Ishikawa (cell line): ENCODE measurements around the gene ZNF460.
A peak's percentile ranks its signal among the peaks of the same experiment; 100 is the strongest.

ENCODE experiments used
- CEBPB ChIP-seq: IDR thresholded peaks from 2 replicates; pipeline ENCODE4 v1.6.1; 2012
- CREB1 ChIP-seq: IDR thresholded peaks from 2 replicates; pipeline ENCODE4 v1.6.1; 2012; ENCODE audit warnings: low read depth
- EGR1 ChIP-seq: IDR thresholded peaks from 2 replicates; pipeline ENCODE4 v1.6.1; 2012
- EP300 ChIP-seq: IDR thresholded peaks from 2 replicates; pipeline ENCODE4 v1.6.1; 2012; ENCODE audit warnings: borderline replicate concordance
- FOXM1 ChIP-seq: IDR thresholded peaks from 2 replicates; pipeline ENCODE4 v1.6.1; 2012; ENCODE audit warnings: low read depth, borderline replicate concordance
- MAX ChIP-seq: IDR thresholded peaks from 2 replicates; pipeline ENCODE4 v1.6.1; 2012
- NFIC ChIP-seq: IDR thresholded peaks from 2 replicates; pipeline ENCODE4 v1.6.1; 2012
- RAD21 ChIP-seq: IDR thresholded peaks from 2 replicates; pipeline ENCODE4 v1.6.1; 2012; ENCODE audit warnings: low read depth
- REST ChIP-seq: IDR thresholded peaks from 2 replicates; pipeline ENCODE4 v1.6.1; 2012; ENCODE audit warnings: low read depth, mild to moderate bottlenecking
- TAF1 ChIP-seq: IDR thresholded peaks from 2 replicates; pipeline ENCODE4 v1.6.1; 2012; ENCODE audit warnings: low read depth, mild to moderate bottlenecking
- TCF12 ChIP-seq: IDR thresholded peaks from 2 replicates; pipeline ENCODE4 v1.6.1; 2012; ENCODE audit warnings: low read depth
- TEAD4 ChIP-seq: IDR thresholded peaks from 2 replicates; pipeline ENCODE4 v1.6.1; 2012
- YY1 ChIP-seq: IDR thresholded peaks from 2 replicates; pipeline ENCODE4 v1.6.1; 2012; ENCODE audit warnings: low read depth
- ZBTB7A ChIP-seq: IDR thresholded peaks from 2 replicates; pipeline ENCODE4 v1.6.1; 2012; ENCODE audit warnings: low read depth
- TF ChIP-seq, protein P1 (sequence below): IDR thresholded peaks from 2 replicates; pipeline ENCODE4 v1.6.1; 2012

The ZNF460 gene

DNA sequence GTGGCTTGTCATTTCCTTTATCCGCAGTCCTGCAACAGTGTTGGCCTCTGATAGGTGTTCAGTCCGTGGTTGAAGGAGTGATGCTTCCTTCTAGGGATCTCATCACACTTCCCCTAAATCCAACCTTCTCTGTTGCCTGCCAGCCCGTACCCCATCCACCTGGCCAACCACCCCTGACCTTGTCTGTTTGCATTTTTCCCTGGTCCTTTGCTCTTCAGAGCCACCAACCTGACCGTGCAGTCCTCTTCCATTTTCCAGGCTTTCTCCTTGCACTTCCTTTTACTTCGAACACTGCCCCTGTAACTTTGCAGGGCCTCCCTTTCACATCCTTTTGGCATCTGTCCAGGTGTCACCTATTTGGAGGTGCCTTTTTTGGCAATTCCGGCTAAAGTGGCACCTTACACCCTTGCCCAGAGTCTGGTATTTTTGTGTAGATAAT is 696 bp downstream of the ZNF460 start:
- TF ChIP-seq TCF12 = no peak
- peak; percentile 51 for TF ChIP-seq NFIC

DNA sequence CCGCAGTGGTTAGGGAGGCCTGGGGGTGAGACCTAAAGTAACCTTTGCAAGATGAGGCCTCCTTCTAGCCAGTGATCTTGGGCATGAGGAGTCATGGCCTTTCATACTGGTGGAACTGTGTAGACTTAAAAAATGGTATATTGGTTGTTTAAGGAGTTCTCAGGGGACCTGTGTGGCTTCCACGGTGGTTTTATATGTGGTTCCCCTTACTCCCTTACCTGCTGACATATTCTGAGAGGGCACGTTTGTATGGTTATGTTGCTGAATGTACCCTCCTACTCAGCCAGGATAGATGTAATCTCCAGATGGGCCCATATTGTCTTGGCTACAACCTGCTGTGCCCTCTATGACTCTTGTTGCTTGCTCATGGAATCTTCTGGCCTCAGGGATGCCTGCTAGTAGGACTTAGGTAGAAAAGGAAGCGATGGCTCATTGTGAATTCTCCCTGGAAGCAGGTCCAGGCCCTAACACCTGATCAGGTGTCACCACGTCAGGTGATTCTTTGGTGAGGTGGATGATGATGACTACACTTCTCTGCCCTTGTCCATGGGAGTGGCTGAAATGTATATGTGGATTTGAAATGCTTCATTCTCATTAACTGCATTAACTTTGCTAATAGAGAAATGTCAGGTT is 1.8 kb downstream of the ZNF460 start:
- TF ChIP-seq YY1 (no peak), REST (no peak), EP300 (no peak), CEBPB (no peak), MAX (no peak), TCF12 (no peak), FOXM1 (no peak), EGR1 (no peak), TAF1 (no peak), TEAD4 (no peak), NFIC (no peak)

DNA sequence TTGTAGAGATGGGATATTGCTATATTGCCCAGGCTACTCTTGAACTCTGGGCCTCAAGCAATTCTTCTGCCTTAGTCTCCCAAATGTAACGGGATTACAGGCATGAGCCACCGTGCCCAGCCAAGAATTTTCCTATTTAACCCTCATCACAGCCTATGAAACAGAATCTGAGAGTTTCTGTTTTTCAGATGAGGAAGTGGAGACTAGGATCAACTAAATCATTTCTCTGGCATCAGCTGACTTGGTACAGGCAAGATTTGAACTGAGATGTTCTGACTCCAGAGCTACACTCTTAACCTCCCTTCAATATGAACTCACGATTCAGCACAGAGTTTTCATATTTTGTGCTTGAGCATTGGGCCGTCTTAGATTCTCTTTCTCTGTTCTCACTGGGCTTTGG is 8.1 kb downstream of the ZNF460 start:
- TF ChIP-seq NFIC (no peak), MAX (no peak), EP300 (no peak), REST (no peak), YY1 (no peak), CREB1 (no peak), TEAD4 (no peak), RAD21 (no peak), FOXM1 (no peak), TCF12 (no peak), ZBTB7A (no peak), TAF1 (no peak)

DNA sequence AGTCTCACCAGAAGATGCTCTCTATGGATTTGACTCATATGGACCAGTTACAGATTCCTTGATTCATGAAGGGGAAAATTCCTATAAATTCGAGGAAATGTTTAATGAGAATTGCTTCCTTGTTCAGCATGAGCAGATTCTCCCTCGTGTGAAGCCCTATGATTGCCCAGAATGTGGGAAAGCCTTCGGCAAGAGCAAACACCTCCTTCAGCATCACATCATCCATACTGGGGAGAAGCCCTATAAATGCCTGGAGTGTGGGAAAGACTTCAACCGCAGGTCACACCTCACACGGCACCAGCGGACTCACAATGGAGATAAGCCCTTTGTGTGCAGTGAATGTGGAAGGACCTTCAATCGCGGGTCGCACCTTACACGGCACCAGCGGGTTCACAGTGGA is 10.7 kb downstream of the ZNF460 start:
- TF ChIP-seq TCF12 (no peak), EP300 (no peak), REST (no peak), FOXM1 (no peak), YY1 (no peak), RAD21 (no peak), CREB1 (no peak), TAF1 (no peak), NFIC (no peak), CEBPB (no peak), TEAD4 (no peak), ZBTB7A (no peak), MAX (no peak), EGR1 (no peak)
- TF ChIP-seq, protein P1, sequence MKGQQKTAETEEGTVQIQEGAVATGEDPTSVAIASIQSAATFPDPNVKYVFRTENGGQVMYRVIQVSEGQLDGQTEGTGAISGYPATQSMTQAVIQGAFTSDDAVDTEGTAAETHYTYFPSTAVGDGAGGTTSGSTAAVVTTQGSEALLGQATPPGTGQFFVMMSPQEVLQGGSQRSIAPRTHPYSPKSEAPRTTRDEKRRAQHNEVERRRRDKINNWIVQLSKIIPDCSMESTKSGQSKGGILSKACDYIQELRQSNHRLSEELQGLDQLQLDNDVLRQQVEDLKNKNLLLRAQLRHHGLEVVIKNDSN = no peak

DNA sequence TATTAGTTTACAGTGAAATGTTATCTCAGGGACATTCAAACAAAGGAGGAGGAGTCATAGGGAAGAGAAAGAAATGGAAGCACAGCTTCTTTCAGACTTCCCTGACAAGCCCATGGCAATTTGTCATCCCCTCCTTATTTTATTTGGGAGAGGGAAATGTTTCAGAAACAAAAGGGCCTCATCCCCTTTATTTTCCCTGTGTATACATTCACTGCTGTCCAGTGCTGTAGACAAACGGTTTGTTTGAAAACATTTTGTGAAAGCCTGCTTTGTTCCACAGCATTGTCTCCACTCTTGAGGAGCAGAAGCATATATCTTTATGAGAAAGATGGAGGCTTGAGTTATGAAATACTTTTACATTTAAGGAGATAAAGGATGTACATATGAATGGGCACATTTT is 12.3 kb downstream of the ZNF460 start:
- TF ChIP-seq MAX (no peak), CEBPB (no peak), NFIC (no peak), EP300 (no peak), CREB1 (no peak), EGR1 (no peak), REST (no peak), RAD21 (no peak), YY1 (no peak), TEAD4 (no peak), FOXM1 (no peak), TAF1 (no peak), ZBTB7A (no peak), TCF12 (no peak)
- TF ChIP-seq, protein P1 = no peak
